Measurements from ENCODE around the gene NMT1.

DNA sequence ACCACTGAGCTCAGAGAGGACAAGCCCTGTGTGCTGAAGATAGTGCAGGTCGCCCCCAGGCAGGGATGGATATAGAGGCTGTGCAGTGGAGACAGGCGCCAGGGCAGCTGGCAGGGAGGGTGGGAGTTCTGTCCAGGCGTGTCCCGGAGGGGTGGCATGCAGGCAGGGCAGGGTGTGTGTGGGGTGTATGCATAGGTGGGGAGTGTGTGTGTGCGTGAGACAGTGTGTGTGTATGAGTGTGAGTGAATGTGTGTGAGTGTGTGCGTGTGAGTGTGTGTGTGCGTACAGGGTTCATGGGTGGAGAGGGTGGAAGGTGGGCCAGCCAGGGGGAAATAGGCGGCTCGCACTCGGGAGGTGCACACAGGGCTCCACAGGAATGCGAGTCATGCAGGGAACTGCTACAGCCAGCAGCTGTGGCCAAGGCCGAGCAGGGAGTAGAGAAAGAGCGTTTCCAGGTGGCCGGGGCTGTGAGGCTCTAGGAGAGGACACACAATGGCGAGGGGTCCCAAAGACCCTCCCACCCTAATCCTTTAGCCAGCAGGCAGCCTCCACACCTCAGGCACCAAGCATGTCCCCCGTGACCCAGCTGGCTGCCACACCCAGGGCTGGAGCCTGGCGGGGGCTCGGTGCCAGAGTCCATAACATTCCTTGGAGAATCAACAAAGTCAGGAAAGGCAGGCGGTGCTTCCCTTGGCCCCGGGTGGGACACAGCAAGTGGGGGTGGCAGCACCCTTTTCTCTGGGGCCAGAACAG is 66.6 kb downstream of the NMT1 start:
- TF ChIP-seq CTCF (conservative IDR thresholded peaks at IDR 0.05; ENCODE audit: low read depth, low read length), result no peak
- TF ChIP-seq EZH2phosphoT487 (IDR thresholded peaks at IDR 0.05; ENCODE audit: borderline replicate concordance, low read length), result no peak

Data from PC-3 (cell line).